ENCODE results near the gene CHRNA4. TPM values are rescaled to one million over a fixed set of nuclear protein-coding genes. Genes with fewer than 3 reads are reported as not detected.

Gene CHRNA4
- total and polyA plus RNA-seq, 2 of the 4 experiments (the other 2 are of a cell fraction): not detected

GRCh38 chr20:63351326-63351700 is 9.8 kb downstream of the CHRNA4 start:
- Histone ChIP-seq H2BK20ac (ENCODE audit: low read depth, low read length) (no peak overlapping the region), H2BK15ac (ENCODE audit: low read depth, low read length) (no peak overlapping the region), H3K9ac (ENCODE audit: low read depth, low read length) (no peak overlapping the region), H3K9me1 (ENCODE audit: insufficient read depth, low read length) (no peaks in the 10 kb centered on the region), H3K9me3 (ENCODE audit: control insufficient read depth, insufficient read depth, low read length) (peaks cover 3% of the 10 kb centered on the region; the same call in 1 of the 2 replicates), H2BK120ac (ENCODE audit: low read depth, low read length) (no peak overlapping the region), H3K14ac (replicated peaks; ENCODE audit: low read depth, low read length) (no peak overlapping the region), H2BK5ac (ENCODE audit: low read depth, low read length, poor library complexity, severe bottlenecking) (no peak overlapping the region), H3K4ac (ENCODE audit: low read depth, low read length) (no peak overlapping the region), H3K56ac (ENCODE audit: extremely low read depth, insufficient read depth, low read length) (no peak overlapping the region), H4K8ac (ENCODE audit: low read depth in 2 of 2, low read length in 2 of 2) (no peak overlapping the region), H3K4me2 (ENCODE audit: low read depth, low read length) (no peak overlapping the region), H3K4me3 (ENCODE audit: insufficient read depth, low read depth, low read length) (no peak overlapping the region), H3K27ac (ENCODE audit: insufficient read depth, low read length) (no peak overlapping the region), H2AK9ac (replicated peaks; ENCODE audit: low read depth, low read length, poor library complexity) (no peak overlapping the region), H3K18ac (ENCODE audit: low read depth, low read length) (no peak overlapping the region), H3K79me1 (ENCODE audit: low read depth in 1 of 2, low read length in 2 of 2) (no peaks in the 10 kb centered on the region), H3K23ac (ENCODE audit: low read depth, low read length) (no peak overlapping the region), H3K4me1 (ENCODE audit: control insufficient read depth, insufficient read depth, low read length) (no peaks in the 10 kb centered on the region), H4K5ac (ENCODE audit: low read depth, low read length) (no peak overlapping the region), H4K91ac (ENCODE audit: insufficient read depth, low read depth, low read length) (no peak overlapping the region), H4K20me1 (ENCODE audit: insufficient read depth, low read length) (no peaks in the 10 kb centered on the region), H3K27me3 (ENCODE audit: control insufficient read depth, insufficient read depth, low read length) (peaks cover 13% of the 10 kb centered on the region; the same call in 1 of the 2 replicates), H3K36me3 (ENCODE audit: control insufficient read depth, insufficient read depth, low read length) (no peaks in the 10 kb centered on the region), H2AFZ (replicated peaks; ENCODE audit: low read length, poor library complexity) (no peak overlapping the region), H2AK5ac (ENCODE audit: low read depth, low read length) (no peak overlapping the region)
- ChIA-PET CTCF (no interaction called here), POLR2A (ENCODE audit: unreplicated experiment) (no interaction called here)
- dilution Hi-C loops (cut with HindIII; ENCODE audit: low sequenced_read_pairs, unreplicated experiment): no loop called here
- DNase-seq (no peak), ATAC-seq (ENCODE audit: low read depth) (no peak)
- no peak for TF ChIP-seq RCOR1 (IDR thresholded peaks at IDR 0.05; ENCODE audit: insufficient replicate concordance, low read length)
- TF ChIP-seq CTCF (conservative IDR thresholded peaks at IDR 0.05; ENCODE audit: low read depth, low read length): no peak
- TF ChIP-seq RAD21 (IDR thresholded peaks at IDR 0.05; ENCODE audit: low read length): no peak
- in situ Hi-C loops (cut with MboI; ENCODE audit: low sequenced_read_pairs): no loop called here
- no TSS peak for BruUV-seq (replicated peaks)
- WGBS, 2 experiments (ENCODE audit: extremely low coverage in 2 of 2, insufficient read length in 1 of 2): 96% methylated on average over 8 of the region's 12 CpGs; no CpG with 5 or more reads in 1 of the 2 experiments
- intact Hi-C loops (cut with micrococcal nuclease): no loop called here
